MCF 10A (cell line): ENCODE results near the gene TBC1D4. TPM values are rescaled to one million over a fixed set of nuclear protein-coding genes. Genes with fewer than 3 reads are reported as not detected.
"Not testable (repeated sequence)": the region's sequence is repeated elsewhere in the genome, so short reads cannot be mapped to it uniquely, and the experiment has no call there.

ENCODE experiments used
- BruUV-seq: library from RNA; stranded (reverse); fragments of 400-500 nt; replicated peaks from 2 replicates; lab custom pipeline; 2021; lab: Mats Ljungman, UMichigan
- CTCF ChIA-PET: fragments of 300-600 bp; sonication (Branson Sonifier 250); formaldehyde crosslinking; extraction: SDS; loops from one replicate; lab custom pipeline; 2021; ENCODE audit warnings: antibody characterized with exemption, inconsistent platforms; lab: Yijun Ruan, JAX
- POLR2A ChIA-PET: fragments of 300-600, 350-650 bp; sonication (Branson Sonifier 250); formaldehyde crosslinking; extraction: SDS; loops from one replicate; lab custom pipeline; 2020; ENCODE audit warnings: antibody characterized with exemption, inconsistent platforms; lab: Yijun Ruan, JAX
- DNase-seq: peaks from one replicate; pipeline ENCODE4 v3.0.0-alpha.2; 2018; ENCODE audit not compliant: unreplicated experiment
- H3K27ac Mint-ChIP-seq: one replicate; pipeline ENCODE4 v1.8.0; 2022; ENCODE audit warnings: mild to moderate bottlenecking, low read depth, mixed read lengths; ENCODE audit not compliant: unreplicated experiment
- H3K27me3 Mint-ChIP-seq: one replicate; pipeline ENCODE4 v1.8.0; 2022; ENCODE audit warnings: mixed read lengths; ENCODE audit not compliant: insufficient read depth, unreplicated experiment
- H3K36me3 Mint-ChIP-seq: one replicate; pipeline ENCODE4 v1.8.0; 2022; ENCODE audit warnings: mild to moderate bottlenecking, moderate library complexity, mixed read lengths; ENCODE audit not compliant: insufficient read depth, unreplicated experiment
- H3K4me1 Mint-ChIP-seq: one replicate; pipeline ENCODE4 v1.8.0; 2022; ENCODE audit warnings: mixed read lengths; ENCODE audit not compliant: insufficient read depth, unreplicated experiment
- H3K4me3 Mint-ChIP-seq: one replicate; pipeline ENCODE4 v1.8.0; 2022; ENCODE audit warnings: mild to moderate bottlenecking, moderate library complexity, mixed read lengths; ENCODE audit not compliant: unreplicated experiment
- H3K9me3 Mint-ChIP-seq: one replicate; pipeline ENCODE4 v1.8.0; 2022; ENCODE audit warnings: mixed read lengths; ENCODE audit not compliant: unreplicated experiment
- intact Hi-C: fragments of 100-400 bp; cut with micrococcal nuclease; formaldehyde crosslinking; loops from 2 replicates; pipeline ENCODE4 v1.14.1; 2022
- total RNA-seq: library from RNA; stranded (reverse); gene quantifications from 2 replicates; pipeline ENCODE4 v1.2.3, GENCODE V29; 2022
- TF ChIP-seq, protein P1 (sequence below): fragments of 200-600 bp; IDR thresholded peaks from one replicate; pipeline ENCODE4 v1.8.0; 2022; ENCODE audit warnings: antibody characterized with exemption, mild to moderate bottlenecking; ENCODE audit not compliant: unreplicated experiment

The TBC1D4 gene
- total RNA-seq, 1 experiment from 2014 or later: 9.3 TPM

DNA sequence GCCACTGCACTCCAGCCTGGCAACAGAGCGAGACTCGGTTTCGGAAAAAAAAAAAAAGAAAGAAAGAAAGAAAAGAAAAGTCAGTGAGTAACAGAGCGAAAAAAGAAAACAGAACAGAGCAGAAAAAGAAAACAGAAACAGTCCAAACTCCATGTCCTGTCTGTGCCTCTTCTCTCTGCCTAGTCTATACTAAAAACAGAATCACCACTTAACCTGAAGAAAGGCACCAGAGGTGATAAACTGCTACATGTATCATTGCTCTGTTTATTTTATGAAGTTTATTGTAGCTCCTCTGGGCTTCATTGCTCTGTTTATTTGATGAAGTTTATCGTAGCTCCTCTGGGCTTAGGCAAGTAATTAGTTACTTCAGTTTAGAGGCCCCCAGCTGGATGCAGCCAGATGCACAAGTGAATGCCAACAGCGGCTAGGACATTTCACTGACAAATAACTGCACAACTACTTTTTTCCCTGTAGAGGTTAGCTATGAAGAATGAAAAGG, 39.2 kb downstream of the TBC1D4 start:
- ChIA-PET CTCF (interaction anchor here (0.6 kb wide), 2 partner anchors 11 to 264 kb away, joined by 3 read pairs; no protein-coding TSS in a partner anchor), POLR2A (no interaction called here)
- H3K27ac Mint-ChIP-seq: no peak overlapping the region
- no TSS peak for BruUV-seq
- H3K4me1 Mint-ChIP-seq: peaks cover 18% of the 10 kb centered on the region
- H3K4me3 Mint-ChIP-seq: no peak overlapping the region
- H3K27me3 Mint-ChIP-seq: no peaks in the 10 kb centered on the region
- intact Hi-C loops: no loop called here
- DNase-seq: no peak
- no peaks in the 10 kb centered on the region for H3K9me3 Mint-ChIP-seq
- peaks cover 5% of the 10 kb centered on the region for H3K36me3 Mint-ChIP-seq
- TF ChIP-seq, protein P1, sequence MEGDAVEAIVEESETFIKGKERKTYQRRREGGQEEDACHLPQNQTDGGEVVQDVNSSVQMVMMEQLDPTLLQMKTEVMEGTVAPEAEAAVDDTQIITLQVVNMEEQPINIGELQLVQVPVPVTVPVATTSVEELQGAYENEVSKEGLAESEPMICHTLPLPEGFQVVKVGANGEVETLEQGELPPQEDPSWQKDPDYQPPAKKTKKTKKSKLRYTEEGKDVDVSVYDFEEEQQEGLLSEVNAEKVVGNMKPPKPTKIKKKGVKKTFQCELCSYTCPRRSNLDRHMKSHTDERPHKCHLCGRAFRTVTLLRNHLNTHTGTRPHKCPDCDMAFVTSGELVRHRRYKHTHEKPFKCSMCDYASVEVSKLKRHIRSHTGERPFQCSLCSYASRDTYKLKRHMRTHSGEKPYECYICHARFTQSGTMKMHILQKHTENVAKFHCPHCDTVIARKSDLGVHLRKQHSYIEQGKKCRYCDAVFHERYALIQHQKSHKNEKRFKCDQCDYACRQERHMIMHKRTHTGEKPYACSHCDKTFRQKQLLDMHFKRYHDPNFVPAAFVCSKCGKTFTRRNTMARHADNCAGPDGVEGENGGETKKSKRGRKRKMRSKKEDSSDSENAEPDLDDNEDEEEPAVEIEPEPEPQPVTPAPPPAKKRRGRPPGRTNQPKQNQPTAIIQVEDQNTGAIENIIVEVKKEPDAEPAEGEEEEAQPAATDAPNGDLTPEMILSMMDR: no peak

DNA sequence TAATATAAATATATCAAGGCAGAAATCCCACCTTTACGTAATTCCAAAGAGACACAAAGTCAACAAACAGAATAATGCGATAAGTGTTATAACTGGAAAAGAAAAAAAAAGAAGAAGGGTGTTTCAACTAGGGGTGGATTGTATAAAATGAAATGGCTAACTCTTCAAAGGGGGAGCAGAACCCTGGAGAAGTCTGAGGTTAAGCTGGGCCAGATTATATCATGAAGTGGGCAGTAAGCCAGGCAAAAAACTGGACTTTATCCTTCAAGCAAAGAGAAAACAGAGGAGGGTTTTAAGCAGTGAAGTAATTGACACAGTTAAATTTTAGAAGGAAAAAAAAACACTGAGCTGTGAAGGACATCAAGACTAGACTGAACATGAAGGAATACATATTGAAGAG, 41.9 kb downstream of the TBC1D4 start:
- Mint-ChIP-seq H3K27me3 (no peaks in the 10 kb centered on the region), H3K9me3 (peaks cover 9% of the 10 kb centered on the region), H3K27ac (no peak overlapping the region), H3K4me1 (peaks cover 4% of the 10 kb centered on the region), H3K4me3 (no peak overlapping the region), H3K36me3 (peaks cover 5% of the 10 kb centered on the region)
- ChIA-PET POLR2A (interaction anchor here (0.5 to 1.0 kb wide), 3 partner anchors 11 to 43 kb away, joined by 3 to 4 read pairs (median 3); no protein-coding TSS in a partner anchor), CTCF (no interaction called here)
- intact Hi-C loops: no loop called here
- BruUV-seq: no TSS peak
- TF ChIP-seq, protein P1: no peak
- no peak for DNase-seq

DNA sequence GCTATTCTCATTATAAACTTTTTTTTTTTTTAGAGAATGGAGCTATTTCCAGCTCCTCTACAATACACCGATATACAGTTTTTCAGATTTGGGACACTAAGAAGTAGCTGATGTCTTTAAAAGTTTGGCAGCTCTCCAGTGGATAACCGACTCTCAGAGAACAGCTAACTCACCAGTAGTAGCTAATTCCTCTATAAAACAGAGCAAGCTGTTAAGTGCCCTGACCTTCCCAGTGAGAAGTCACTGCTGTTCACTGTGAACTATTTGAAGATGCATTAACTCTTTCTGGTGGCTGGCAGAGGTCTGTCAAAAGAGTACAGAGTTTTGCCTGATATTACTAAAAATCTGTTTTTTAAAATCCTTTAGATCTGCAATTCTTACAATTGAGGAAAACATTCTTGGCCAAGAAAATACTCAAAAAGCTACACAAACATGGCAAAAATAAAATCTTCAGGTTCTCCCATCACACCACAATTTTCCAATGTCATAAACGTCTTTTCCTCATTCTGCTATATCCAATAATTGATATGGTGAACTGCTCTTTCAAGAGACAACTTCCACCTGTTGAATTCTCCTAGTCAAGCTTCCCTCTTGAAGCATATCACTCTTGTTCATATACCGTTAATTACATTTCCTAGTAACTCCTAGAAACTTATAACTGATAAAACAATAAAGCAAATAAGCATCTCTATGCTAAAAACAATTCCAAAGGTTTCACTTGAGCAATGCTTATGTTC, 44.2 kb downstream of the TBC1D4 start:
- Mint-ChIP-seq H3K9me3 (peaks cover 9% of the 10 kb centered on the region), H3K27ac (no peak overlapping the region), H3K36me3 (peaks cover 5% of the 10 kb centered on the region), H3K27me3 (no peaks in the 10 kb centered on the region), H3K4me3 (no peak overlapping the region), H3K4me1 (peaks cover 10% of the 10 kb centered on the region)
- CTCF ChIA-PET: interaction anchor here (0.5 kb wide), 1 partner anchor 13 kb away, joined by 3 read pairs; no protein-coding TSS in a partner anchor
- POLR2A ChIA-PET: interaction anchor here (1.0 to 1.3 kb wide), 3 partner anchors 8 to 19 kb away, joined by 3 to 6 read pairs (median 3); no protein-coding TSS in a partner anchor
- intact Hi-C loops: no loop called here
- no TSS peak for BruUV-seq
- no peak for DNase-seq
- TF ChIP-seq, protein P1: no peak

DNA sequence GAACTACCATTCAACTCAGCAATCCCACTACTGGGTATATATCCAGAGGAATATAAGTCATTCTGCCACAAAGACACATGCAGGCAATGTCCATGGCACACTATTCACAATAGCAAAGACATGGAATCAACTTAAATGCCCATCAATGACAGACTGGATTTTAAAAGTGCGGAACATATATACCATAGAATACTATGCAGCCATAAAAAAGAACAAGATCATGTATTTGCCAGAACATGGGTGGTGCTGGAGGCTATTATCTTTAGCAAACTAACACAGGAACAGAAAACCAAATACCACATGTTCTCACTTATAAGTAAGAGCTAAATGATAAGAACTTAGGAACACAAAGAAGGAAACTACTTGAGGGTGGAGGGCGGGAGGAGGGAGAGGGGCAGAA, 47.8 kb downstream of the TBC1D4 start:
- H3K36me3 Mint-ChIP-seq, H3K9me3 Mint-ChIP-seq, H3K27me3 Mint-ChIP-seq, BruUV-seq, H3K4me3 Mint-ChIP-seq, H3K27ac Mint-ChIP-seq, DNase-seq, intact Hi-C loops: not testable (repeated sequence)
- H3K4me1 Mint-ChIP-seq: peaks cover 14% of the 10 kb centered on the region
- ChIA-PET POLR2A (interaction anchor here (1.1 to 2.1 kb wide), 2 partner anchors 8 to 12 kb away, joined by 3 to 6 read pairs; no protein-coding TSS in a partner anchor), CTCF (interaction anchor here (1.2 kb wide), 1 partner anchor 32 kb away, joined by 3 read pairs; no protein-coding TSS in a partner anchor)
